CD4-positive, CD25-positive, alpha-beta regulatory T cell (primary cell): ENCODE measurements around the gene MYBBP1A. TPM values are rescaled to one million over a fixed set of nuclear protein-coding genes. Genes with fewer than 3 reads are reported as not detected.

Experiments used
- ATAC-seq, 2 donors: fragments of 150-1000 bp; cut with Tn5 transposase; one replicate each; pipeline ENCODE4 v1.10.0; 2021; ENCODE audit warnings: low read depth in 2 of 2, moderate number of reproducible peaks in 2 of 2, moderate library complexity in 1 of 2
- DNase-seq, 3 donors: peaks; one replicate each; pipeline versions ENCODE4 v3.0.0 to v3.0.0-alpha.2; 2012 to 2022; ENCODE audit warnings: mixed read lengths in 1 of 3
- H3K27ac ChIP-seq: one replicate; pipeline ENCODE4 v1.7.0; 2013; ENCODE audit warnings: mild to moderate bottlenecking, low read length; ENCODE audit not compliant: insufficient read depth, poor library complexity, severe bottlenecking
- H3K27me3 ChIP-seq: one replicate; pipeline ENCODE4 v1.7.0; 2013; ENCODE audit warnings: low read length; ENCODE audit not compliant: control insufficient read depth, insufficient read depth
- H3K36me3 ChIP-seq: one replicate; pipeline ENCODE4 v1.7.0; 2013; ENCODE audit warnings: mild to moderate bottlenecking, low read length, moderate library complexity; ENCODE audit not compliant: control insufficient read depth, insufficient read depth
- H3K4me1 ChIP-seq: 2 replicates; pipeline ENCODE4 v1.7.0; 2013; ENCODE audit warnings: mild to moderate bottlenecking, low read length; ENCODE audit not compliant: insufficient read depth, control insufficient read depth, poor library complexity, severe bottlenecking
- H3K4me3 ChIP-seq: one replicate; pipeline ENCODE4 v1.7.0; 2013; ENCODE audit warnings: low read depth, mild to moderate bottlenecking, low read length, moderate library complexity
- H3K9me3 ChIP-seq, 2 experiments: 1 replicate in 1 of 2; 2 replicates in 1 of 2; pipeline ENCODE4 v1.7.0; 2013; ENCODE audit warnings: low read length in 2 of 2, mild to moderate bottlenecking in 1 of 2, moderate library complexity in 1 of 2; ENCODE audit not compliant: control insufficient read depth in 2 of 2
- H3K27ac Mint-ChIP-seq, 3 donors: one replicate each; pipeline ENCODE4 v1.8.0; 2020 to 2022; ENCODE audit warnings: mild to moderate bottlenecking in 3 of 3, mixed read lengths in 3 of 3, moderate library complexity in 2 of 3
- H3K27me3 Mint-ChIP-seq: one replicate; pipeline ENCODE4 v1.8.0; 2022; ENCODE audit warnings: mild to moderate bottlenecking, mixed read lengths
- H3K36me3 Mint-ChIP-seq: one replicate; pipeline ENCODE4 v1.8.0; 2020; ENCODE audit warnings: mixed read lengths
- H3K4me1 Mint-ChIP-seq, 4 donors: one replicate each; pipeline ENCODE4 v1.8.0; 2020 to 2022; ENCODE audit warnings: mixed read lengths in 4 of 4, mild to moderate bottlenecking in 1 of 4
- H3K4me3 Mint-ChIP-seq, 4 donors: one replicate each; pipeline ENCODE4 v1.8.0; 2020 to 2022; ENCODE audit warnings: mild to moderate bottlenecking in 4 of 4, mixed read lengths in 4 of 4, moderate library complexity in 3 of 4
- H3K9me3 Mint-ChIP-seq, 7 donors: one replicate each; pipeline ENCODE4 v1.8.0; 2020 to 2022; ENCODE audit warnings: mixed read lengths in 7 of 7, mild to moderate bottlenecking in 3 of 7, moderate library complexity in 2 of 7
- polyA plus RNA-seq, 4 donors: library from polyadenylated mRNA; unstranded; fragments of 300-500 nt; fragmentation: Illumina TruSeq; gene quantifications; one replicate each; pipeline ENCODE4 v1.2.3, GENCODE V29; 2021
- total RNA-seq: library from RNA; stranded (reverse); gene quantifications from one replicate; pipeline ENCODE4 v1.2.3, GENCODE V29; 2022

MYBBP1A gene
- total and polyA plus RNA-seq, 5 donors from 2014 or later: 7.7 to 59.3 (median 12.2) TPM

- Mint-ChIP-seq H3K4me1 (no peaks in the 10 kb centered on the region), H3K27ac (no peak overlapping the region), H3K27me3 (no peaks in the 10 kb centered on the region), H3K4me3 (no peak overlapping the region), H3K9me3 (no peaks in the 10 kb centered on the region), H3K36me3 (no peaks in the 10 kb centered on the region)
- Histone ChIP-seq H3K4me1 (no peaks in the 10 kb centered on the region), H3K27ac (no peak overlapping the region), H3K9me3 (no peaks in the 10 kb centered on the region), H3K27me3 (no peaks in the 10 kb centered on the region), H3K36me3 (peaks cover 52% of the 10 kb centered on the region), H3K4me3 (no peak overlapping the region)
- ATAC-seq: no peak
- no peak for DNase-seq
Observed at GRCh38 chr17:4544135-4544950, 10.8 kb downstream of the MYBBP1A start.

DNA sequence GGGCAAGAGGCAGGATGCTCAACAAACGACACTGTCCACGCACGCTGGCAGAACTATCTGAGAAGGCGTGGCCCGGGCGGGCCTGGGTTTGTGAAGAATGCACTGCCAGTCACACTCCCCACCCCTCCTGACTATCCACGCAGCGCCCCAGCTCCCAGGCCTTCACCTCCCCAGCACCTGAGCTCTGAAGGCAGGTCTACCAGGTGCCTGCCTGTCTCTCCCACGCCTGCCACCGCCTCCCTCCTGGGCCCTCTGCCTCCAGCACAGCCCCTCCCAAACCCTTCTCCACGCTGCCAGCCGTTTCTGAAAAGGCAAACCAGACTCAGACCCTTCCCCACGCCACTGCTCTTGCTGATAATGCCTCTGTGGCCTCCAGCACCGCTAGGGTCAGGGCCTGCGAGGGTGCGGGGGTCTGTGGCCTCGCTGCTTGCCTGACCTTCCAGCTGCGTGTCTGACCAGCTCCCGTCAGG lies 11.6 kb downstream of the MYBBP1A start:
- H3K4me1 ChIP-seq: no peaks in the 10 kb centered on the region
- H3K27me3 ChIP-seq: no peaks in the 10 kb centered on the region
- Mint-ChIP-seq H3K27ac (no peak overlapping the region), H3K27me3 (no peaks in the 10 kb centered on the region), H3K36me3 (no peaks in the 10 kb centered on the region), H3K4me3 (no peak overlapping the region), H3K4me1 (no peaks in the 10 kb centered on the region), H3K9me3 (no peaks in the 10 kb centered on the region)
- no peaks in the 10 kb centered on the region for H3K9me3 ChIP-seq
- H3K4me3 ChIP-seq: no peak overlapping the region
- DNase-seq (no peak), ATAC-seq (no peak)
- H3K27ac ChIP-seq: no peak overlapping the region
- H3K36me3 ChIP-seq: peaks cover 48% of the 10 kb centered on the region

DNA sequence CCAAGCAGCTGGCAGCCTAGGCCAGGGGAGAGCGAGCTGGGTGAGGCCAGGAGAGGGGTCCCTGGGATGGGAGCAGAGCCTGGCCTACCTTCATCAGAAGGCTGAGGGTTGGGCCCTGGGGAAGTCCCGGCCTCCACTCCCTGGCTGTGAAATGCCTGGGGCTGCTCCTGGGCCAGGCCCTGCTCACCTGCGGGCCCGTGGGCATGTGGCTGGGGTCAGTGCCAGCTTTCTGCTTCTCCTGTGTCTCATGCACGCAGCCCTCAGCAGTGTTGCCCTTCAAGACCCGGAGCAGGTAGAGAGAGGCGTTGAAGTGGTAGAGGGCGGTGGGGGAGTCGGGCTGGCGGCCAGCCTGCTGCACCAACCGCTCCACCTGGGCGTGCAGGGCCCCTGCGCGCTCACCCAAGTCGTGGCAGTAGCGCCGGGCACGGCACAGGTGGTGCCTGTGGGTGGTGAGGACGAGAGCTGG lies 12.4 kb downstream of the MYBBP1A start:
- Histone ChIP-seq H3K4me1 (no peaks in the 10 kb centered on the region), H3K4me3 (no peak overlapping the region), H3K27ac (no peak overlapping the region), H3K36me3 (peaks cover 41% of the 10 kb centered on the region), H3K27me3 (no peaks in the 10 kb centered on the region), H3K9me3 (no peaks in the 10 kb centered on the region)
- Mint-ChIP-seq H3K36me3 (no peaks in the 10 kb centered on the region), H3K27me3 (no peaks in the 10 kb centered on the region), H3K4me3 (no peak overlapping the region), H3K27ac (no peak overlapping the region), H3K9me3 (no peaks in the 10 kb centered on the region), H3K4me1 (no peaks in the 10 kb centered on the region)
- ATAC-seq: no peak
- no peak for DNase-seq

DNA sequence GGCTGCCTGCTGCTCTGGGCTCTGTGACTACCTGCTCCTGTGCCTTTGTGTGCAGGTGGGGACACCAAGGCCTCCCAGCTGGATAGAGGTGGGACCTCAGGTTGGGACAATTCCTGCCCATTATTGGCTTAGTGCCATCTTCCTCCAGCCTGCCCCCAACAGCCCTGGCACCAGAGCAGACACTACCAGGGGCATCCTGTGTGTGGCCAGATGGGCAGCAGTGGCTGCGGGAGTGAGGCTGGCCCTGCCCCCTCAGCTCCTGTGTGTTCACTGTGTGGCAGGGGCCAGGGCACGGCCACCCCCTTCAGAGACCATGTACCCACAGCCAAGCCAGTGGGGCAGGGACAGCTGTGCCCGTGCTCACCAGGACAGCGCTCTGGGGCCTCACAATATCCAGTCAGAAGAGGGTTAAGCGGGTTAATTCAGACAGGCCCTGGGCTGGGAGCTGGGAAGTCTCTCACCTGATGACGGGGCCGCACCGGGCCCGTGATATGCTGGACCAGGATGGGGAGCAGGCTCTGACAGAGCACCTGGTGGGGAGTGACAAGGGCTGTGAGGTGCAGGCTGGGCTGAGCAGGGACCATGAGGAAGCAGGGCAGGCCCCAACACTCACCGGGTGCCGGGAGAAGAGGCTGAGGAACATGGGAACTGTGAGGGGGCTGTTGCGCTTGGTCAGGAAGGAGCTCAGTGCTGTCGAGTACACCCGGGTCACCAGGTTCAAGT lies 13.0 kb downstream of the MYBBP1A start:
- Mint-ChIP-seq H3K27ac (no peak overlapping the region), H3K4me3 (no peak overlapping the region), H3K4me1 (no peaks in the 10 kb centered on the region), H3K36me3 (no peaks in the 10 kb centered on the region), H3K27me3 (no peaks in the 10 kb centered on the region), H3K9me3 (no peaks in the 10 kb centered on the region)
- Histone ChIP-seq H3K36me3 (peaks cover 35% of the 10 kb centered on the region), H3K4me1 (no peaks in the 10 kb centered on the region), H3K4me3 (no peak overlapping the region), H3K27me3 (no peaks in the 10 kb centered on the region), H3K27ac (no peak overlapping the region), H3K9me3 (no peaks in the 10 kb centered on the region)
- ATAC-seq: no peak
- no peak for DNase-seq

DNA sequence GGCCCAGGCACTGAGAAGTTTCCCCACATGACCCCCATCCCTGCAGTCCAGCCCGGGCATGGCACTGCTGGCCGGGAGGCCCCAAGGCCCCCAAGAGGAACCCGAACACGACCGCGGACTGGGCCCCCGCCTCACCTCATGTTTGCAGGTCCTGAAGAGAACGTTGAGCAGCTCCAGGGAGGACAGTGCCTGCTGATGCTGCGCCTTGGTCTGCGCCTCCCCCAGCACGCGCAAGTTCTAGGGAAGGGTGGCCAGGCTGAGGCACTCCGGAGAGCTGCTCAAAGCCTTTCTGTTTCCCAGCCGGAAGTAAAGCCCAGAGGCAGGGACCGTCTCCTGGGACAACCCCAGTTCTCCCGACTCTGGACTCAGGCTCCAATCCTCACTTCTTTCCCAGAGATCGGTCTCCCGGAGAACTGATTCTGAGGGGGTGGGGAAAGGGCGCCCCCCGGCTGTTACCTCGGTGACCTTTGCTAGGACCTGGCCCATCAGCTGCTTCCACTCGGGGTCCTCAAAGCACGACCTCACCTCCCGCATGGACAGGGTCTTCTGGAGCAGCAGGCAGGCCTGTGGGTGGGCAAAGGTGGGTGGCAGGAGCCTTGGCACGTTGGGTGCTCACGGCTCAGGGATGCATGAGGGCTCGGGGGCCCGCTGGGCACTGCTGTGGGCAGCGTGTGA lies 13.7 kb downstream of the MYBBP1A start:
- peaks cover 29% of the 10 kb centered on the region for H3K36me3 ChIP-seq
- no peaks in the 10 kb centered on the region for H3K9me3 Mint-ChIP-seq

DNA sequence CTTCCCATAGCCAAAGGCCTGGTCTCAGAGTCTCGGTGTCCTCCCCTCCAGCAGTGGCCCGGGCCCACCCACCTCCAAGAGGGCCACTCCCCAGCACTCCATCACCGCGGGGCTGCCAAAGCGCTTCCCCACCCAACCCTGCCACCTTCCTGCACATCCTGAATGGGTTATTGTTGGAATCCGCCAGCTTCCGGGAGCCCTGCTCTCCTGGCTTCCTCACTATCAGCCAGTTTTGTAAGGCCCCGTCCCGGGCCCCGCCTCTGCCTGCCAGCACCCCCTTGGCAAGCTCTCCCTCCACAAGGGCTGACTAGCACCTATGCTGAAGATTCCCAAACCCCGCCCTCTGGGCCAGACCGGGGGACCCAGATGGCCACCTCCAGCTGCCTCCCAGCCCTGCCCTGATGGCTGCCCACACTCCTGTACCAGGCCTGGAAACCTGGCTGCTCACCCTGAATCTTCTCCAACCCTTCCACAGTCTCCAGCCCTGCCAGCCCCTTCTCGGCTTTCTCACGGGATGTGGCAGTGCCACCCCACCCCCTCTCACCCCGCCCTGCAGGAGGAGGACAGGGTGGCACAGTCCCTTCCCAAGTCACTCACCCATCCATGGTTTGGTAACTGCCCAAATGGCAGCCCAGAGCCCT lies 14.4 kb downstream of the MYBBP1A start:
- Mint-ChIP-seq H3K36me3 (no peaks in the 10 kb centered on the region), H3K4me3 (no peak overlapping the region), H3K27me3 (no peaks in the 10 kb centered on the region), H3K4me1 (peaks cover 0 to 2% (median 0%) of the 10 kb centered on the region in 4 donors), H3K9me3 (no peaks in the 10 kb centered on the region), H3K27ac (no peak overlapping the region)
- H3K9me3 ChIP-seq: no peaks in the 10 kb centered on the region
- DNase-seq: no peak
- no peak for ATAC-seq
- no peaks in the 10 kb centered on the region for H3K27me3 ChIP-seq
- peaks cover 27% of the 10 kb centered on the region for H3K36me3 ChIP-seq
- H3K27ac ChIP-seq: no peak overlapping the region
- no peak overlapping the region for H3K4me3 ChIP-seq
- no peaks in the 10 kb centered on the region for H3K4me1 ChIP-seq

More for the DNA sequence above, 13.7 kb downstream of the MYBBP1A start:
- no peak overlapping the region for H3K4me3 ChIP-seq
- no peaks in the 10 kb centered on the region for H3K27me3 ChIP-seq
- ATAC-seq: no peak
- peaks cover 0 to 2% (median 0%) of the 10 kb centered on the region in 4 donors for H3K4me1 Mint-ChIP-seq
- H3K27ac ChIP-seq: no peak overlapping the region
- no peak for DNase-seq
- no peak overlapping the region for H3K4me3 Mint-ChIP-seq
- no peaks in the 10 kb centered on the region for H3K27me3 Mint-ChIP-seq
- H3K36me3 Mint-ChIP-seq: no peaks in the 10 kb centered on the region
- no peaks in the 10 kb centered on the region for H3K4me1 ChIP-seq
- H3K27ac Mint-ChIP-seq: no peak overlapping the region
- no peaks in the 10 kb centered on the region for H3K9me3 ChIP-seq

DNA sequence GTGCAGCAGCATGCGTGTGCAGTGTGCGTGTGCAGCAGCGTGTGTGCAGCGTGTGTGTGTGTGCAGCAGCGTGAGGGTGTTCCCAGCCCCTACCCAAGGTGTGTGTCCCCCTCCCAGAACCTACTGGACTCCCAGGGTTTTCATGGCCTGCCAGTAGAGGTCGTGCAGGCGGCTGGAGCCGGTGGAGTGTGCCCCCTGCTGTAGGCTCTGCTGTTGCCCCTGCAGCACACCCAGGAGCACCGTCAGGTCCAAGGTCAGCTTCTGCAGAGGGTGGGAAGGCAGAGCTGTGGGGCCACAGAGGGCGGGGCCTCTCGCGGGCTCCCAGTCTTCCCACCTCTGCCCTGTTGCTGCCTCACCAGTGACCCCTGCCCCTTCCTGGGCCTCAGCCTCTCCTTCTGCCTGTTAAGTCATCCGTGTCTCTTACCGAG lies 14.9 kb downstream of the MYBBP1A start:
- Histone ChIP-seq H3K36me3 (peaks cover 27% of the 10 kb centered on the region), H3K4me3 (no peak overlapping the region), H3K27me3 (no peaks in the 10 kb centered on the region), H3K4me1 (no peaks in the 10 kb centered on the region), H3K9me3 (no peaks in the 10 kb centered on the region), H3K27ac (no peak overlapping the region)
- Mint-ChIP-seq H3K4me1 (peaks cover 0 to 5% (median 0%) of the 10 kb centered on the region in 4 donors), H3K27me3 (no peaks in the 10 kb centered on the region), H3K4me3 (no peak overlapping the region), H3K9me3 (no peaks in the 10 kb centered on the region), H3K27ac (no peak overlapping the region), H3K36me3 (no peaks in the 10 kb centered on the region)
- DNase-seq (no peak), ATAC-seq (no peak)
